Muscle layer of duodenum (tissue), 2 donors: ENCODE data around the gene PACS1.
"Not testable (repeated sequence)": the region's sequence is repeated elsewhere in the genome, so short reads cannot be mapped to it uniquely, and the experiment has no call there.

Experiments
- H3K27ac ChIP-seq: one replicate; pipeline ENCODE4 v1.7.0; 2013; ENCODE audit warnings: mild to moderate bottlenecking, low read length
- H3K27me3 ChIP-seq: one replicate; pipeline ENCODE4 v1.7.0; 2013; ENCODE audit warnings: low read depth, mild to moderate bottlenecking, control low read depth, low read length
- H3K36me3 ChIP-seq, 2 donors: one replicate each; pipeline ENCODE4 v1.7.0; 2013; ENCODE audit warnings: low read length in 2 of 2, control low read depth in 1 of 2, mild to moderate bottlenecking in 1 of 2; ENCODE audit not compliant: insufficient read depth in 2 of 2, control insufficient read depth in 1 of 2
- H3K4me1 ChIP-seq, 2 donors: one replicate each; pipeline ENCODE4 v1.7.0; 2013; ENCODE audit warnings: low read length in 2 of 2, mild to moderate bottlenecking in 2 of 2, control low read depth in 1 of 2, moderate library complexity in 1 of 2; ENCODE audit not compliant: insufficient read depth in 2 of 2, control insufficient read depth in 1 of 2
- H3K4me3 ChIP-seq, 2 donors: one replicate each; pipeline ENCODE4 v1.7.0; 2013; ENCODE audit warnings: low read length in 2 of 2, low read depth in 1 of 2, mild to moderate bottlenecking in 1 of 2
- H3K9me3 ChIP-seq, 2 donors: one replicate each; pipeline ENCODE4 v1.7.0; 2013; ENCODE audit warnings: low read length in 2 of 2, control low read depth in 1 of 2, mild to moderate bottlenecking in 1 of 2; ENCODE audit not compliant: control insufficient read depth in 1 of 2
- donor health status: healthy.

The PACS1 gene

GRCh38 chr11:66100272-66101065 is 30.4 kb downstream of the PACS1 start:
- H3K36me3 ChIP-seq, result no peaks in the 10 kb centered on the region
- peak overlapping the region; percentile 5 for H3K27ac ChIP-seq
- peaks cover 5 to 9% of the 10 kb centered on the region in 2 donors for H3K4me1 ChIP-seq
- no peaks in the 10 kb centered on the region for H3K9me3 ChIP-seq
- H3K27me3 ChIP-seq, result no peaks in the 10 kb centered on the region
- peak overlapping the region in 1 of 2 donors; percentile 12 for H3K4me3 ChIP-seq

DNA sequence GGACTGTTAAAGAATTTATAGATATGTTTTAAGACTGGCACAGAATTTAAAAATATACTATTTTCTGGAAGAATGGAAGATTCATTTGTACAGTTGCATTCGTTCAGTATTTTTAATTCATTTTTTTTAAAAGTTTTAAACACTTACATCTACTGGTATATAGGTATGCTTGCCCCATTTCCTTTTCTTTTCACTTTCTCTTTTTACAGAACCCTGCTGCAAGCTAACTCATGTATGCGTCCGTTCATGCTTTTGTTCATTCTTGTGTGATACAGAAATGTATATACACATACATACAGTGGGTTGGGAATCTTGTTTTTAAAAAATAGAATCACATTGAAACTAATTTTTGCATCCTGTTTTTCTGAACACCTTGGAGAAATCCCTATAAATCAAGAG is 31.0 kb downstream of the PACS1 start:
- Histone ChIP-seq H3K4me1 (peaks cover 5 to 9% of the 10 kb centered on the region in 2 donors), H3K27me3 (no peaks in the 10 kb centered on the region), H3K36me3 (no peaks in the 10 kb centered on the region), H3K4me3 (peak overlapping the region in 1 of 2 donors; percentile 26), H3K9me3 (no peaks in the 10 kb centered on the region), H3K27ac (peak overlapping the region; percentile 5)

GRCh38 chr11:66104057-66104638 is 34.1 kb downstream of the PACS1 start:
- Histone ChIP-seq H3K4me1 (peaks cover 5 to 9% of the 10 kb centered on the region in 2 donors), H3K9me3 (no peaks in the 10 kb centered on the region), H3K27me3 (no peaks in the 10 kb centered on the region), H3K36me3 (peaks cover 0 to 3% of the 10 kb centered on the region in 2 donors), H3K27ac (no peak overlapping the region), H3K4me3 (no peak overlapping the region)

DNA sequence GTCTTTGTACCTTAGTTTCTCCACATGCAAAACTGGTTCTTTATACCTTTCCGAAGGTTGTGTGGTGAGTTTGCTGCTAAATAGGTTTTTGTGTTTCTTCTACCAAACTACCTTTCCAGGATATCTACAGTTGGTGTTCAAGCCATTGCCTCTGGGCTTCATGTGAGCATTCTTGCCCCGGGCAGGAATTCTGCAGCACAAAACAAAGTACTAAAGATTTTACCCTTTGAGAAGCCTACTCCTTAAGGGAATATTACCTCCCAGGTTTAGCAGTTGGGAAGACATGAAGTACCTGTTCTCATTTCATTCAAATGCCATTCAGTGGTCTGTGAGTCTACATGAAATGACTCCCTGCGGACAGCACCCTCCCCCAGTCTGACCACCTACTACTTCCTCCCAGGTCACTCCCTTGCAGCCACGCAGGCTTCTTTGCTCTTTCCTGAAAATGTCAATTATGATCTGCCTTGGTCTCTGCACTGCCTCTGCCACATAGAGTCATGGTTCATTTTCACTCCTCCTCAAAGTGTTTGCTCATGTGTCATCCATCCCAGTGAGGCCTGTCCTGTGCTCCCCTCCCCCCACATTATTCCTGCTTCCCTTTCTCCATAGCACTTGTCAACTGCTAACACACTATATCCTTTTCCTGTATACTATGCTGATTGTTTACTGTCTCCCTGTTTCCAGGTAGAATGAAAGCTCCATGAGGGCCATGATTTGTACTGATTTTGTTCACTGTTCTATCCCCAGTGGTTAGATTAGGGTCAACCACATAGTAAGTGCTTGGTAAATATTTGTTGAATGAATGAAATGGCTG is 36.9 kb downstream of the PACS1 start:
- Histone ChIP-seq H3K27me3 (no peaks in the 10 kb centered on the region), H3K27ac (no peak overlapping the region), H3K4me3 (no peak overlapping the region), H3K36me3 (peaks cover 0 to 3% of the 10 kb centered on the region in 2 donors), H3K4me1 (peaks cover 2 to 5% of the 10 kb centered on the region in 2 donors), H3K9me3 (no peaks in the 10 kb centered on the region)

DNA sequence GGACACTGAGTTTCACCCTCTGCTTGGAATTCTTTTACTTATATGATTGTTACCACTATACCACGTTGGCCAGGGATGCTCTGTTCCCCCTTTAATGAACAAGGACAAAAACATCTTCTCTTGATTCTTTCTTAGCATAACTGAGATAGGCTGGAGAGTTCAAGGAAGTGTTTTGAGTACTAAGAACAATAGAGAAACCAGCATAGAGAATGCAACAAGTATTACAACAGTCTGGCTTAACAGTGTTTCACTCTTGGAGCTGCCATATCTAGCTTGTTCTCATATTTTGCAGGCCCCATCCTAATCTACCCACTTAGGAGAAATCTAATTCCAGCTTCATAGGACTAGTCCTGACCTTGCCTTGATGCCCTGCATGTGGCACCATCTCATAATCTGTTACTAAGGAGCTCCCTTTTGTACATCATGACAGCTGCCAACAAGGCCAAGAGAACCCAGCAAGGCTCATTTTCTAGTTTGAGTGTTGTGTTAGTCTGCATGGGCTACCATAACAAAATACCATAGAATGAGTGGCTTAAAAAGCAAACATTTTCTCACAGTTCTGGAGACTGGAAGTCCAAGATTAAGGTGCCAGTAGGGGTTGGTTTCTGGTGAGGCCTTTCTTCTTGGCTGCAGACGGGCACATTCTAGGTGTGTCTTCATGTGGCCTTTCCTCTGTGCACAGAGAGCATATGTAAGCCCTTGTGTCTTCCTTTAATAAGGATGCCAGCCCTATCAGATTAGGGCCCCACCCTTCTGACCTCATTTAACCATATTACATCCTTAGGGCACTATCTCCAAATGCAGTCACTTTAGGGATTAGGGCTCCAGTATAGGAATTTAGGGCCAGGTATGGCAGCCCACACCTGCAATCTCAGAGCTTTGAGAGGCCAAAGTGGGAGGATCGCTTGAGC is 37.8 kb downstream of the PACS1 start:
- H3K27me3 ChIP-seq, result no peaks in the 10 kb centered on the region
- no peaks in the 10 kb centered on the region for H3K9me3 ChIP-seq
- H3K4me1 ChIP-seq, result peaks cover 8 to 14% of the 10 kb centered on the region in 2 donors
- no peak overlapping the region for H3K4me3 ChIP-seq
- H3K27ac ChIP-seq, result no peak overlapping the region
- H3K36me3 ChIP-seq, result peaks cover 0 to 5% of the 10 kb centered on the region in 2 donors

- no peaks in the 10 kb centered on the region for H3K27me3 ChIP-seq
Measured at GRCh38 chr11:66109294-66109693, 39.2 kb downstream of the PACS1 start.

DNA sequence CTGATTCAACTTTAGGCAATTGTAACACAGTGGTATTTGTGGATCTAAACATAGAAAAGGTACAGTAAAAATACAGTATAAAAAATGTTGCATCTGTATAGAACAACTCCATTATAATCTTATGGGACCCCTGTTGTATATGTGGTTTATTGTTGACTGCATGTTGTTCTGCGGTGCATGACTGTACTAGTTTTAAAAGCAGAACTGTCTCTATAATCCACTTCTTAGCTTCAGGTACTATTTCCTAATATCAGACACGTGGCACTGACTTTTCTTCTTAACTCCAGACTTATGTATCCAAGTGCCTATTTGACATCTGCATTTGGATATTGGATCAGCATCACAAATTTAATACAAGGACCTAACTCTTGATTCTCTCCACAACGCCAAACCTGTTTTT is 41.1 kb downstream of the PACS1 start:
- H3K4me1 ChIP-seq, result peaks cover 21% of the 10 kb centered on the region in 2 donors
- H3K27ac ChIP-seq, result no peak overlapping the region
- H3K36me3 ChIP-seq, result peaks cover 0 to 8% of the 10 kb centered on the region in 2 donors
- no peak overlapping the region for H3K4me3 ChIP-seq
- no peaks in the 10 kb centered on the region for H3K27me3 ChIP-seq
- no peaks in the 10 kb centered on the region for H3K9me3 ChIP-seq

More at GRCh38 chr11:66109294-66109693, 39.2 kb downstream of the PACS1 start:
- Histone ChIP-seq H3K4me1 (peaks cover 17 to 21% of the 10 kb centered on the region in 2 donors), H3K27ac (no peak overlapping the region), H3K4me3 (no peak overlapping the region), H3K36me3 (peaks cover 0 to 8% of the 10 kb centered on the region in 2 donors), H3K9me3 (no peaks in the 10 kb centered on the region)

DNA sequence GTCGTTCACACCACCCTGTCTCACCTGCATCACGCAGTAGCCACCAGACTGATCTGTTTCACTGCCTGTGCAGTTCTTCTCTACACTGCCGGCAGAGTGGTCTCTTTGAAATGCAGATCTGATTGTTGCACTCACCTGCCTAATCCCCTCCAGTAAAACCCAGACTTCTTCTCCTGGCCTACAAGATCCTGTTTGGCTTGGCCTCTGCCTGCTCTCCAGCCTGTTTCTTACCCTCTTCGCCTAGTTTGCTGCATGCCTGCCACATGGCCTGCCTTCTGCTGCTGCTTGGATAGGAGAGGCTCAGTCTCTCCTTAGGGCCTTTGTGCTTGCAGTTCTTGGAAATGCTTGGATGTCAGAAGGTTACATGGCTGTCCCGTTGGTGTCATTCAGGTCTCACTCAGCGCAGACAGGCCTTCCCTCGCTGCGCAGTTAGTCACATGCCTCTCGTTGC is 42.0 kb downstream of the PACS1 start:
- Histone ChIP-seq H3K27me3 (no peaks in the 10 kb centered on the region), H3K9me3 (no peaks in the 10 kb centered on the region), H3K4me1 (peaks cover 21% of the 10 kb centered on the region in 2 donors), H3K27ac (no peak overlapping the region), H3K36me3 (peaks cover 0 to 5% of the 10 kb centered on the region in 2 donors), H3K4me3 (no peak overlapping the region)

- peaks cover 21% of the 10 kb centered on the region in 2 donors for H3K4me1 ChIP-seq
- no peak overlapping the region for H3K27ac ChIP-seq
Measured at GRCh38 chr11:66112601-66113499, 42.8 kb downstream of the PACS1 start.

GRCh38 chr11:66114957-66115356 is 44.9 kb downstream of the PACS1 start:
- H3K36me3 ChIP-seq, H3K27me3 ChIP-seq, H3K9me3 ChIP-seq, H3K4me3 ChIP-seq: not testable (repeated sequence)
- Histone ChIP-seq H3K4me1 (peaks cover 21% of the 10 kb centered on the region in 2 donors), H3K27ac (peak overlapping the region; percentile 40)

More at GRCh38 chr11:66112601-66113499, 42.8 kb downstream of the PACS1 start:
- peaks cover 0 to 4% of the 10 kb centered on the region in 2 donors for H3K36me3 ChIP-seq
- no peak overlapping the region for H3K4me3 ChIP-seq
- H3K27me3 ChIP-seq, result no peaks in the 10 kb centered on the region
- no peaks in the 10 kb centered on the region for H3K9me3 ChIP-seq
